Measurements from ENCODE around the gene PRG2.

GRCh38 chr11:57434640-57435546, 44.4 kb upstream of the PRG2 start:
- TF ChIP-seq POLR2A (IDR thresholded peaks at IDR 0.05) = no peak
- TF ChIP-seq CTCF (IDR thresholded peaks at IDR 0.05) = no peak
